ENCODE results near the gene CCDC188.

The CCDC188 gene

GRCh38 chr22:20150381-20151275 lies at the start of gene CCDC188:
TSS of gene CCDC188 (minus strand) at chr22:20151055. CDS start at chr22:20150986, 69 bp downstream.
- no peak for DNase-seq

DNA sequence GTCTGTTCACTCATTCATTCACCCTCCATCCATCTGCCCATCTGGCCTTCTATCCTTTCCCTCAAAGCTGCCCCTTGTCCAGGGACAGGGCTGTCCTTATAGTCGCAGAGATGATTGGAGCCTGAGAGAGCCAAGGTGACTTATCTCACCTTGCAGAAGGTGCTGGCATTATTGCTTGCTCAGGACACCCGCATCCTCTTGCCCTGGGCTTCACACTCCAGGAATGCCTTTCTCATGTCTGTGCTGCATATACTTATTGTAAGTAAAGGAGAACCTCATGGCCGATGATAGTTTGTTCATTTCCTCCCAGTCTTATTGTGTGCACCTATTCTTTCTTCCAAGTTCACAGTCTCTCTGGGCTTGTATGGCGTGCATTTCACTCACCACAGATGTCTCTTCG lies 49.1 kb upstream of the CCDC188 start:
- DNase-seq = no peak

DNA sequence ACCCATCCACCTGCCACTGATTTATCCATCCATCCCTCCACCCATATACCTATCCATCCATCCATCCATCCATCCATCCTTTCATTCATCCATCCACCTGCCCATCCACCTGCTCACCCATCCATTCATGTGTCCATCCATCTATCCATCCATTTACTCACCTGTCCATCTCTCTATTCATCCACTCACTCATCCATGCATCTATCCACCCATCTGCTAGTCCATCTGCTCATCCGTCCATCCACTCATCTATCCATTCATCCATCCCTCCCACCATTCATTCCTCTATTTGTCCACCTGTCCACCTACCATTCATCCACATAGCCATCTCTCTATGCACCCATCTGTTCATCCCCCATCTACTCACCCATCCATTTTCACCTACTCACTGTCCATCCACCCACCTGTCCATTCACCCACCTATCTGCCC lies 48.6 kb upstream of the CCDC188 start:
- DNase-seq = no peak

DNA sequence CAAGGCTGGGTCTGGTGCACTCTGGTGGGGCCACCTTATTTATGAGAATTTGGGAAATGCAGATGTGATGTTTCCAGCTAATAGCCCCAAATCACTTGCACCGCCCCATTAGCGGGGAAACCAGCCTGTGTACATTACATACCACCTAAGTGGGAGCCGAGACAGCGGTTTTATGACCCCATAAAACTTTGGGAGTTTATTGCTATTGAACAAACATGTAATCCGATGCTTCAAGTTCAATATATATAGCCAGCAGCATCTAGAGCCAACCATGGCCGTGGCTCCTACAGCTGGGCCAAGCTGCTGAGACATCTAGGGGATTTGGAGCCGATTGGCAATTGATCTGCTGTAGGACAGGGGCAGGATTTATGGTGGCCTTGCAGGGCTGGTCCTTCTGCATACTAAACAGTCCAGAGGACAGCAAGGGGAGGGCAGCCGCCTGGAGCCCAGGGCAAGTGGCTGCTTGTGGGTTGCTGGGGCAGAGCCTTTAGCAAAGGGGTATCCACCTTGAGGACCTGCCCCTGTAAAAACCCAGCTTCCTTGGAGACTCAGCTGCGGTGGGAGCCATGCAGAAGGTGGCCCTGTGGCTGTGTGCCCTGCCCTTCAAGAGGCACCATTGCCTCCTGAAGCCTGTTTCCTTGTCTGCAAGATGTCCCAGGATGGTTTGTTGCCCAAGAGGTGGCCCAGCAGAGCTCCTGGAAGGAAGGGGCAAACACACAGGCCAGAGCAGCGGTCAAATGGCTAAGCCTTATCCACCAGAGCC lies 47.9 kb upstream of the CCDC188 start:
- DNase-seq = no peak

GRCh38 chr22:20197407-20198030 lies 46.7 kb upstream of the CCDC188 start:
- DNase-seq = no peak

DNA sequence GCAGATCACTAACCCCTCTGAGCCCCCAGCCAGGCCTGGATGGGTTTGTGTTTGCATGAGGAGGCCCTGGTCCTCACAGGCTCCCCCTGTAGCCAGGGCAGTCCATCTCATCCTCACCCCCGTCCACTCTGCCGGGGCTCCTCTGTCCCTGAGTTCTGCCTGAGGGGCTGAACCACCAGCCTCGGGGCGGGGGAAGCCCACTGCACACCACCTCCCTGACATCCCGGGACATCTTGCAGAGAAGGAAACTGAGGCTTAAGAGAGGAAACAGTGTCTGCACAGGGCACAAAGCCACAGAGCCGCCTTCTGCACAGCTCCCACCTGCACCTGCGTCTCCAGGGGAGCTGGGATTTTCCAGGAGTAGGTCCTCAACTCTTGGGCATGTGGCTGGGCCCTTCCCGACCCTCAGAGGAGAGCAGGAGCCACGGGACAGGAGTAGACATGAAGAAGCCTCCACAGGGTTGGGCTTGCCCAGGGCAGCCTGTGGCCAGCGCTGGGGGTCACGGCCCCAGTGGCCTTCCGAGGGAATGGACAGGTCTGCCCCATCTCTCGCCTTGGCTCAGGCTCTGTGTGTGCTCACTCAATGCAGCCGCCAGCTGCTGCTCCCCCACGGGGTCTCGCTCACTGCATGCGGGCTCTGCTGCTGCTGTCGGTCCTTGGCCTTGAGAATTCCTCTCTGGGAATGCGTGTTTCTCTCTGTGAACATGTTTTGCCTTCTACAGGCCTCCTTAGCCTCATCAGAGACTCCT lies 45.4 kb upstream of the CCDC188 start:
- DNase-seq = no peak

- DNase-seq = peak in 1 of 56 donors; percentile 25
Measured at GRCh38 chr22:20194681-20195593, 44.1 kb upstream of the CCDC188 start.

DNA sequence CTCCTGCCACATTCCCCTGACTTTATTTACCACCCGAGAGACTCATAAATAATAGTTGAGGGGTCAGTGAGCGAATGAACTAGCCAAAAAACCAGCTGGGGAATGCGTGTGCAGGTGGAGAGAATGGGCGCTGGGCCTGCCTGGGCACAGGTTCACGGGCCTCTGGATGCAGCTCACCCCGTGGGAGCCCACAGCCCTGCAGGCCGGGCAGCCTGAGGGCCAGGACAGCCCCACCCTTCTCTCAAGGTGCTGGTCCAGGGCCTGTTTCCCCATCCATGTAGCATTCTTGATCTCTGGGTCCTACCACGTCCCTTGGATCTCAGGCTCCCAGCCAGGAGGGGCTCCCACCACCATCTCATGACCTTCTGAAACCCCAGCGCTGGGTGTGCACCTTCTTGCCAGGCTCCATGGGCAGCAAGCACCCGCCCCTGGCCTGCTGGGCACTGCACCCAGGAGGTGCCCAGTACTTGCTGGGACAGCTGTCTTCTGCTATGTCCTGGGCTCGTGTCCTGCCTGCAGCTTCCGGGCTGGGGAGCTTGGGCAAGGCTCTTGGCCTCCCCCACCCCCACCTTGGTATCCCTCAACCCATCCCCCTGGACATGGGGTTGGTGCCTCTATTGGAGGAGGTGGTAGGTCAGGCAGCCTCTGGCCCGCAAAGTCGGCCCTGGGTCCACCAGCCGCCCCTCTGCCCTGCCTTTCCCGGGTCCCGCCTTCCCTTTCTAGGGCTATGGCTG lies 43.1 kb upstream of the CCDC188 start:
- DNase-seq = no peak

DNA sequence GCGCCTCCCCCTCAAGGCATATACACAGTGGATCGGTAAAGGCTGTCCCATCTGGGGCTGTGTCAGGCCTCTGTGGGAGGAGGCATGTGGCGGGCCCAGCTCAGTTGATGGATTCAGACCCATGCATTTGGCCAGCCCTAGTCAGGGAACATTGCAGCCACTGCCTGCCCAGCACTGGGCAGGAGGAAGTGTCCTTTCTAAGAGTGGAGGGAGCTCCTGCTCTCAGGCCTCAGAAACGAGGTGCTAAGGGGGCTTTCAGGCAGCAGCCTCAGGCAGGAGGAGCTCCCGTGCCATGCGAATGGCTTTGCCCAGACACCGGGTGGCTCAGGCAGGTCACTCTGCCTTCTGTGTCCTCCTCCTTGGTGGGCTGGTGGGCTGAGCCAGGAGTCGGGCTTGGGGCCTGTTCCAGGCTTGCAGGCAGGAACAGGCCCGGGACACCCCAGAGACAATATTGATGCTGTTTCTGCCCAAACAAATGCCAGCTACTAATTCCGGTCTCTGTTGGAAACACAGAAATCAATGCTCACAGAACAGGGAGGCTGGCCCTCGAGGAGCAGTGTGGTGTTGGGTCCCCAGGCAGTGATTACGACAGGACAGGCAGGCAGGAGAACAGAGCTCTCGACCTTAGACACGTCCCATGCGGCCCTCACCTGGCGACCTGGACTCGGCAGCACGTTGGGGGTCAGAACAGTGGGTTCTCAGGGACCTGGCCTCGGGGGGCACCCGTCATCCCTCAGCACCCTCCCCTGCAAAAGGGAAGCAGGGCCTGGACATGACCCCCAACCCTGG lies 42.3 kb upstream of the CCDC188 start:
- DNase-seq = no peak

DNA sequence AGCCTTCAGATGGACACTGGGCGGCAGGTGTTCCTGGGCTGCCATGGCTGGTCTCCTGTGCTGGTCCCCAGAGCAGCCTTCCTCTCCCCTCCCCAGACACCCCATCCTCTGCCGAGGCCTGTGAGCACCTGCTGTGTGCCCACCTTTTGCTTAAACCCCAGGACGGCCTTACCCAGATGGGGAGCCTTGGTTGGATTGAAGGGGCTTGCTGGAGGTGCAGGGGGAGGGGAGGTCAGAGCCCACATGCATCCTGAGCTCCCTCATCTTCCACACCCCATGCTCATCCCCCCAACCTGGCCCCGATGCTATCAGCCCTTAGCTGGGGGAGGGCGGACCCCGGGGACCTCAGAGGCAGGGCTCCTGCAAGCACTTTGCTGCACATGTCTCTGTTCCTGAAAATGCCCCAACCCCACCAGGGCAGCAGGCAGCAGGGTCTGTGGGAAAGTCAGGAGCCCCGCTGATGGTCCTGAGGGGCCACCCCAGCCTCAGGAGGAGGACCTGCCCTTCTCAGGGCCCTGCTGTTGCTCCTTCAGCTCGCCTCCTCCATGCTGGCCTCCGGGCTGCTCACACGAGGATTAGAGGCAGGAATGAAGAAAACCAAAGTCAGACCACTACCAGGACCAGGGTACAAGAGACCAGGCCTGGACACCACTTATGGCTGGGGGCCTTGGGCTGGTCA lies 41.6 kb upstream of the CCDC188 start:
- no peak for DNase-seq

GRCh38 chr22:20191803-20192202 lies 40.9 kb upstream of the CCDC188 start:
- DNase-seq = no peak

DNA sequence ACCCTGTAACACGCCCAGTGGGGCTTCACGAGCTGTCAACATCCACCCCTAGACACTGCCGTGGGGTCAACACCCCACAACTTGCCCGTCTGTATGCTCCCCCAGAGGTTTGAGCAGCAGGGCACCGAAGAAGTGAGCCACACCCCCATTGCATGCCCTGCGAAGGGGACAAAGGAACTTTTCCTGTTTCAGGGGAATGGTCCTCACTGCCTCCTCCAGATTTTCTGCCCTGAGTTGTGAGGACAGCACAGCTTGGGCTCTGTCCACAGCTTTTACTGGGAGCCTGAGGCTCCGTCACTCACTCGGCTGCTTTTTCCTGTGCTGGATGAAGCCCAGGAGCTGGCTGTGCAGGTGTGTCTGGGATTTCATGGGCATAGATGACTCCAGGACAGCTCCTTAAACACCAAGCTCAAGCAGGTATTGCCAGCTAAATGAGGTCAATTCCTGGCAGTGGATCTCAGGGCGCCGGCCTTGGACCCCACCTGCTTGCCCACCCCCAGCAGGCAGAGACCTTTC lies 40.2 kb upstream of the CCDC188 start:
- no peak for DNase-seq

DNA sequence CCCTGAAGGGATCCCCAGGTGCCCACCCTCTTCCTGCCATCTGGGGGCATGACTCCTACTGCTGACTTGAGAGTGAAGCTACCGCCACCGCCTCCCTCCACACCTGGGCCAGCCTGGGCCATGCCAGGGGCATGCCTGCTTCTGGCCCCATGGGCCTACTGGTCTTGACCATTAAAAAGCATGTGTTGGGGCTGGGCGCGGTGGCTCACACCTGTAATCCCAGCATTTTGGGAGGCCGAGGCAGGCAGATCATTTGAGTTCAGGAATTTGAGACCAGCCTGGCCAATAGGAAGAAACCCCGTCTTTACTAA lies 37.7 kb upstream of the CCDC188 start:
- no peak for DNase-seq

GRCh38 chr22:20187777-20188566 lies 37.1 kb upstream of the CCDC188 start:
- no peak for DNase-seq

DNA sequence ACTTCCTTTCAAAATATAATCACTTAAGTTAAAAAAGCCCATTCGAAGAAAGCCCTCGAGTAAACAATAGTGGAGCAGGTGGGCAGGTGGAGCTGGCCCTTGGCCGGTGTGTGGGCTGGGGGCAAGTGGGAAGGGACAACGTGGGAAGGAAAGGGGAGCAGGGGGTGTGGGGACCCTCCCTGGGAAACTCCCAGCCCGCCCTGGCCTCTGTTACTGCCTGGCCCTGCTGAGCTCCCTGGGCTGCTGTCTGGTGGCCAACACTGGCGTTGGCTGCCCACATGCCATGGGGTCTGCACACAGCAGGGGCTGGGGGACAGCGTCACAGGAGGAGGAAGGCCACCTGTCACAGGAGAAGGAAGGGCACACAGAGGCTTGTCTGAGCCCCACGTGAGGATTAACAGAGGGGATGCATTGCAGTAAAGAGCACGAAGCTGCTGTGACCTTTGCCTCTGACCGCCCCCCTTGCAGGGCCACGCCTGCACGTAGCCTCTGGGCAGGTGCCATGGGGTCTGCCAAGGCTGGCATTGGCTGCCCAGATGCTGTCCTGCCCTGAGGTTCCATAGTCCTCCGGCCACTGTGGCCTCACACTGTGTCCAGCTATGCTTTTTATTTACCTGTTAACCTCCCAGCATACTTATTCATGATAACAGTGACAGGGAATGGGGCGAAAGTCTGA lies 36.2 kb upstream of the CCDC188 start:
- no peak for DNase-seq

DNA sequence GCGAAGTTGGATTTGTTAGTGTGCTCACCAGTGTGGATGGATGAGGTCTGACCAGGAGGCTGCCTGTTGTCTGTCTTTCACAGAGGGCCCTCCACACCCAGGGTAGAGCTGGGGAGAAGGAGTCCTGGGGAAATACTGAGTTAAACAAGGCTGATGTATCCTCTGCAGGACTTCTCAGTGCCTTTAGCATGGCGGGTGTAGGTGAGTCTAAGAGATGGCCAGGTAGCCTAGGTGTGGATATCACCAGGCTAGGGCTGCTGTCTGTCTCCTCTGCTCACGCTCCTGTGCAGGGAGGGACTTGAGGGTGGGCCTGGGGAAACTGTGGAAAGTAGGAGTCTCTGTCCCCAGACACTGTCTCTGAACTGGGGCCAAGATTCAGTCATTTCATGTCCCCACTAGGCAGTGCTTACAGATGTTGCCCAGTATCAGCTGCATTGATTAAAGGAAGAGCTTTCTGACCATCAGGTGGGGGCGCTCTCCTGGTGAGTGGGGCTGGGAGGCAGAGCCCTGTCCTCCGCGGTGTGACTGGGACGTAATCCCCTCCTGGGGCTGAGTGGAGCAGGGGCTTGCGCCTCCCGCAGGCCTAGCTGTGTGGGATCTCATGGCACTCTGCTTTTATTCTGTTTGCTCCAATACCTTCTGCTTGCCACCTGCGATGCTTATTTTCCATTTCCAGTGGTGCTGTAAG lies 35.5 kb upstream of the CCDC188 start:
- DNase-seq = no peak

All from amygdala (tissue), 56 donors.